HG02981 (cell line): ENCODE results near the gene NUDT3.
"Not testable (repeated sequence)": the region's sequence is repeated elsewhere in the genome, so short reads cannot be mapped to it uniquely, and the experiment has no call there.

Source experiments
- ATAC-seq: cut with Tn5 transposase; IDR thresholded peaks from one replicate; pipeline ENCODE4 v1.9.1; 2021; ENCODE audit warnings: mild to moderate bottlenecking, moderate library complexity; ENCODE audit not compliant: unreplicated experiment

NUDT3 gene

DNA sequence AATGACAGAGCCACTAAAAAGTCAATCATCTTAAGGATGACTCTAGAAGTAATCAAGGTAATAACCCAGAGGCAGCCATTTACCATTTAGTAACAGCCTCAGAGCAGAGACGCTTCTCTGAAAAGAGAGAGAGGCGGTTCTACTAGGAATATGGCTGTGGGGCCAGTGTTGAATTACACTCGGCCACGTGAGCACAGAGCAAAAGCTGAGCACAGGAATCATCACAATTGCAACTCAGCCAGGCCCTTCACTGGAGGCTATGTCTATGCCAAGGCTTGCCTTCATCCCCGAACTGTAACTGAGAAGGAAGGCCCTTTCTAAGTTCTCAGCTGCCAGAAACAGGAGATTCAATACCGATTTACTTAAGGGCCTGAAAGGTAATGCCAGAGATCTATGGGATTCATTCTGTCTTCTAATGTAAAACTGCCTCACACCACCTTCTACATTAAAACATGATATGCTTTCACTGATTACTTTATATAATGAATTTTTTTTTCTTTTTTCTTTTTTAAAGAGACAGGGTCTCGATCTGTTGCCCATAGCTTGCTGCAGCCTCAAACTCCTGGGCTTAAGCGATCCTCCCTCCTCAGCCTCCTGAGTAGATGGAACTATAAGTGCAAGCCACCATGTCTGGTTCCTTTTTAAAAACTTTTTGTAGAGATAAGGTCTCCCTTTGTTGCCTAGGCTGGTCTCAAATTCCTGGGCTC lies 67.6 kb downstream of the NUDT3 start:
- no peak for ATAC-seq

DNA sequence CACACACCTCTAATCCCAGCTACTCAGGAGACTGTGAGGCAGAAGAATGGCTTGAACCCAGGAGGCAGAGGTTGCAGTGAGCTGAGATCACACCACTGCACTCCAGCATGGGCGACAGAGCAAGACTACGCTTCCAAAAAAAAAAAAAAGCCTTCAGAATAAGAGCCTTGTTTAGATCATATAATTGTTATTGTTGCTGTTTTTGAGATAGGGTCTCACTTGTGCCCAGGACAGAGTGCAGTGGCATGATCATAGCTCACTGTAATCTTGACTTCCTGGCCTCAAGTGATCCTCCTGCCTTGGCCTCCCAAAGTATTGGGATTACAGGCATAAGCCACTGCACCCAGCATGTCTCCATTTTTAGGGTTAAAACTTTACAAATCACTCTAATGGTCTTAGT lies 68.2 kb downstream of the NUDT3 start:
- not testable (repeated sequence) for ATAC-seq

DNA sequence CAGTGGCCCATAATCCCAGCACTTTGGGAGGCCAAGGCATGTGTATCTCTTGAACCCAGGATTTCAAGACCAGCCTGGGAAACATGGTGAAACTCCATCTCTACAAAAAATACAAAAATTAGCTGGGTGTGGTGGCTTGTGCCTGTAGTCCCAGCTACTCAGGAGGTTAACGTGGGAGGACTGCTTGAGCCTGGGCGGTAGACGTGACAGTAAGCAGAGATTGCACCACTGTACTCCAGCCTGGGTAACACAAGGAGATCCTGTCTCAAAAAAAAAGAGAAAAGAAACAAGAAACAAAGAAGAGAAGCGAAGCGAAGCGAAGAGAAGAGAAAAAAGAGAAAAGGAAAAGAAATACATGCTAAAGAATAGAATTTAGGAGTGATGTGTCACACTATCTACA lies 69.2 kb downstream of the NUDT3 start:
- ATAC-seq: no peak

DNA sequence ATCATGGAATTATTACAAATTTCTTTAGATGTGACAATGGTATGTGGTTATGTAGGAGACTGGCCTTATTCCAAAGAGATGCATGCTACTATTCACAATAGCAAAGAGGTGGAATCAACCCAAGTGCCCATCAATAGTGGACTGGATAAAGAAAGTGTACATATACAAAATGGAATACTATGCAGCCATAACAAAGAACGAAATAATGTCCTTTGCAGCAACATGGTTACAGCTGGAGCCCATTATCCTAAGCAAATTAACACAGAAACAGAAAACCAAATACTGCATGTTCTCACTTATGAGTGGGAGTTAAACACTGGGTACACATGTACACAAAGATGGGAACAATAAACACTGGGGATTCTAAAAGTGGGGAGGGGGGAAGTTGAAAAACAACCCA lies 69.7 kb downstream of the NUDT3 start:
- ATAC-seq: no peak

DNA sequence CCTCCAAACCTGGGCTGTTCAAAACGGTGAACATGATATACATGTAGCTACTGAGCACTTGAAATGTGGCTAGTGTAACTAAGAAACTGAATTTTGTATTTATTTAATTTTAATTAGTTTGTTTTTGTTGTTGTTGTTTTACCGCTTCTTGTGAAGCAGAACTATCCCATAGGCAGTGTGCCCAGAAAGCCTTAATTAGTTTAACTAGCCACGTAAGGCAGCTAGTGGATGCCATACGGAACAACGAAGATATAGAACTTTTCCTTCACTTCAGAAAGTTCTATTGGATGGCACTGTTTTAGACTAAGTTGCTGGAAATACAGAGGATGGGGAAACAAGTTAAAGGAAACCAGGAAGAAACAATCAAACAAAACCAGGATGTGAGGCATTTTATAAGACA lies 70.6 kb downstream of the NUDT3 start:
- ATAC-seq: no peak

DNA sequence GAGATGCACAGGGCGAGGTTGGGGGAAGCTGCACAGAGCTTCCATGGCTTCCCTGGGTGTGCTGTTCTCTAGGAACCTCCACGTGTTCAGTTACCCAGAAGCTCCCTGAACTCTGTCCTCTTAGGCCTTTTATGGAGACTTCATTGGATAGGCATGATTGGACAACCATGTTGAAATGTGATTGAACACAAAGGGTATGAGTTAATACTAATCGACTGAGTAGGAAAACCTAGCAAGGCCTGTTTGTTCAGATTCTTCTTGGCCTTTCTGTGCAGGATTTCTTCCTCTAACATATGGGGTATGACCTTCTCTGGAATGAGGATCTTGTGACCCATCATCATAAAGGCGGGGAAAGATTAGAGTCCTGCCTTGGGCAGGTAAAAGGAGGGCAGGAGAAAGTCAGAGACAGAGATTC lies 73.0 kb downstream of the NUDT3 start:
- ATAC-seq: no peak

DNA sequence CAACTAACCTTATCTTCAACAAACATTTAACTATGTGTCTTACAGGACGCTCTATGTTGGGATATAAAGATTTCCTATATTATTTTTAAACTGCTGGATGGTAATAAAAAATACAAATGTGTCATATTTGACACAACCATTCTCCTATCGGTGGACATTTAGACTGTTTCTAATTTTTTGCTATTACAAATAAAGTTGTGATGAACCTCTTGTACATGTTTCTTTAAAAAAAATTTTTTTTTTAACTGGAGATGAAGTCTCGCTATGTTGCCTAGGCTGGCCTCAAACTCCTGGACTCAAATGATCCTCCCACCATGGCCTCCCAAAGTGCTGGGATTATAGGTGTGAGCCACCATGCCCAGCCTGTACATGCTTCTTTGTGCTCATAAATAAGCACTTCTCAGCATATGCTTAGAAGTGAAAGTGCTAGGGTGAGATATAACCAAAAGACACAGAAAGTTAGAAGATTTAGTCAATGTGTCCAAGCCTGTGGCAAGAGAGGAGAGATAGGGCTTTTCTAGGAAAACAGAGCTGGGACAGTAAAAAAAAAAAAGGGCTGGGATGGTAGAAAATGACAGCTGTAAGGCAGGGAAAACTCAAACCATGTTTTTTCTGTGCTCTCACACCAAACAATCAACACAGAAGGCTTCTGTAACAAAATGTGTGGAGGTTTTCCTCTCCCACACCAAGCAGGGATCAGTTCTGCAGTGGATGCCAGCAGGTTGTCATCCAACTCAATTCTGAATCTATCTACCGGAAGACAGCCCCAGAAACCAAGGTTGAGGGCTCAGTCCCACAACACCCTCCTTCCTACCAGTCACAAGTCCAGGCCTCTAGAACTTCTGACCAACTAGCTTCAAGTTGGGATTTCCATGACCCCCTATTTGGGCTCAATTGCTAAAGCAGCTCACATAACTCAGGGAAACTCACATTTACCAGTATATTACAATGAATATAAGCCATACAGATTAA lies 73.7 kb downstream of the NUDT3 start:
- no peak for ATAC-seq

DNA sequence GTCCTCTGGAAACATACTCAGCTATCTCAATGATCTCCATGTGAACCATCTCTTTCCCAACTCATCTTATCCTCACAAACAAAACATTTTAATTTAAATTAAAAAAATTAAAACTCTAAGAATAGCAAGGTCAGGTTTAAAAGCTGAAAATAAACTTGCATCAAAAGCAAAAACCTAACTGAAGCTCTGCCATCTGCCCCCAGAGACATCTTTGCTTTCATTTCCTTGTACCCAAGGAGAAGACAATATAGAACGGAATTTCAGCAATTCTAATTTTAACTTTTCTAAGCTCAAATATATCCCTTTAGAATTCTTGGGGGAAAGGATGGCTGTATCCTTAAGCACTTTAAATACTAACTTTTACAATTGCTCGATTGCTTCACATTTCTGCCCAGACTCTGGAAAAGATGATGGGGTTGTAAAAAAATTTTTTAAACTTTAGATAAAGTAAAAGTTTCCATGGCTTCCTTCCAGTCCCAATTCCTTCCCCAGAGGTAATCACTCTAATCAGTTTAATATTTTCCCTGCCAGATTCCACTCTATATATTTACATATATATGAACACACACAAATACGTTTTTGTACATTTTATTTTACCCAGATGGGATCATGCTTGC lies 74.5 kb downstream of the NUDT3 start:
- no peak for ATAC-seq

DNA sequence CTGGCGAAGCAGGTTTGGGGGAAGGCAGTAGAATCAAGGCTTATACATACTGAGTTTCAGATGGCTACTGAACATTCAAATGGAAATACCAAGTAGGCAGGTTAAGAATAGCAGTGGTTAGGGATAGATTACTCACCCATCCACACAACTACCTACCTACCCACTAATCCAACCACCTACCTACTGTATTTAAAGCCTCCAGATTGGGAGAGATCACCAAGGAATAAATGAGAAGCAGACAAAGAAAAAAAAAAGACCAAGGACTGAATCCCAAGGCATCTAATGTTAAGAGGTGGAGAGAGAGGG lies 75.3 kb downstream of the NUDT3 start:
- no peak for ATAC-seq

DNA sequence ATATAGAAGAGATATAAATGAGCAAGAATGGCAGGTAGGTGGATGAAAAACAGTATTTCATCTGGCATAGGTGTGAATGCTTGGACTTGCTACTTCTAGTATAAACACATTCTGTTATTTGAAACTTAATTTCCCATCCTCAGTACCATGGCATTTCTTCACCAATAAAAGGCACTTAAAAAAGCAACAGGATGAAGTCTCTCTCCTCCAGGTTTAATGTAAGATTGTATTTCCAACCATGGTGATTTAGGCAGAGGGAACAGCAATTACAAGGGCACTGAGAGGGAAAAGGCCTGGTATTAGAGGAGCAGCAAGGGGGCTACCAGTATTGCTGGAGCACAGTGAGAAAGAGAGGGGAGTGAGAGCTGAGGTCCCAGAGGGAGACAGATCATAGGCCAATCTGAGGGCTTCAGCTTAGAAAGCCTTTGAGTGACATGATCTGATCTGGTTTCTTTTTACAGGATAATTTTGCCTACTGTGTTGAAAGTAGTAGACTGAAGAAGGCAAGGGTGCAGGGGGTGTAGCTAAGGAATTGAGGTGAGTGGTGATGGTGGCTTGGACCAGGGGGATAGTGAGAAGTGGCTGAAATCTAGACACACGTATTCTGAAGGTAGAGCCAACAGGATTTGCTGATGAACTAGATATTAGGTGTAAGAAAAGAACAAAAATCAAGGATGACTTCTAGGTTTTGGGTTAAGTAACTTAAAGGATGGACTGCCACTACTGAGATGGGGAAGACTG lies 75.9 kb downstream of the NUDT3 start:
- no peak for ATAC-seq

DNA sequence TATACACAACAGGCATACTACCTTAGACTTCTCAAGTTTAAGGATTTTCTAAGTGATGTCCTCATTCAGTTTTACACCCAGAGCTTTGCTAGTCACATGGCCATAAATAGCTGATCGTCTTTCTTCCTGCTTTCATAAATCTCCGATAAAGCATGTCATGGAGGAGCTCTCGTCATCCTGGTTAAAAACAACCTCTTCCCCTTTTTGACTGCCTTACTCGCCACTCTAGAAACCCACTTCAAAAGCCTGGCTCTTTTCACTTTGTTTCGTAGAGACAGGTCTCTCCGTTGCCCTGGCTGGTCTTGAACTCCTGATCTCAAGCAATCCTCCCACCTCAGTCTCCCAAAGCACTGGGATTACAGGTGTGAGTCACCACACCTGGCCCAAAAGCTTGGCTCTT lies 76.7 kb downstream of the NUDT3 start:
- ATAC-seq: no peak

DNA sequence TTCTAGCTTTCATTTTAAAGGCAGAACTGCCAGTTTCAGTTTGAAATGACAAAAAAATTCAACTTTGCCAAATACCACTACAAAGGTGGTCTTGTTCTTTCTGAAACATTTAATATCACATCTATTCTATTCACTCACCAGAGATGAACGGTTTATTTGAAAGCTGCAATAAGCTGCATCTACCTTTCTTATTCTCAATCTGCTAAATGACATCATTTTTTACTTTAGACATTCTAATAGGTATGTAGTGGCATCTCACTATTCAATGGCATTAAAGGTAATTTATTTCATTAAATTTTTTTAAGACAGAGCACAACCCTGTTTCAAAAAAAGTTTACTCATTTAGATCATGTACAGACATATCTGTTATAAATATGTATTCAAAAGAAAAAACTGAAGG lies 77.2 kb downstream of the NUDT3 start:
- no peak for ATAC-seq

DNA sequence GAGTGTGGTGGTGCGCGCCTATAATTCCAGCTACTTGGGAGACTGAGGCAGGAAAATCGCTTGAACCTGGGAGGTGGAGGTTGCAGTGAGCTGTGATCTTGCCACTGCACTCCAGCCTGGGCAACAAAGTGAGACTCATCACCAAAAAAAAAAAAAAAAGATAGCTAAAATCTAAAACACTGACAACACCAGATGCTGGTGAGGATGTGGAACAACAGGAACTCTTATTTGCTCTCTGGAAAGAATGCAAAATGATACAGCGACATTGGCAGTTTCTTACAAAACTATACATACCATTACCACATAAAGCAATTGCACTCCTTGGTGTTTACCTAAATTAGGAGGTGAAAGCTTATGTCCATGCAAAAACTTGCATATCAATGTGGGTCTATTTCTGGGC lies 80.2 kb downstream of the NUDT3 start:
- no peak for ATAC-seq

DNA sequence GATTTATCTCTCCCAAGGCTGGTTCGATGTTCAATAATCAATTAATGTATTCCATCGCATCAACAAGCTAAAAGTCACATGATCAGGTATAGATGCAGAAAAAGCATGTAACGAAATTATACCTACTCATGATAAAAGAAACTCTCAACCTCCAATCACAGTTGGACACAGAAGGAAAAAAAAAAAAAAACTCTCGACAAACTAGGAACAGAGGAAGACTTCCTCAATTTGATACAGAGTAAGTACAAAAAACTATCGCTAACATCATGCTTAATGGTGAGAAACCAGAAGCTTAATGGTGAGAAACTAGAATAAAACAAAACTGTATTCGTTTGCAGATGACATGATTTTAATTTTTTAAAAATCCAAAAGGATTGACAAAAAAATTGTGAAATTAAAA lies 81.7 kb downstream of the NUDT3 start:
- ATAC-seq: no peak

DNA sequence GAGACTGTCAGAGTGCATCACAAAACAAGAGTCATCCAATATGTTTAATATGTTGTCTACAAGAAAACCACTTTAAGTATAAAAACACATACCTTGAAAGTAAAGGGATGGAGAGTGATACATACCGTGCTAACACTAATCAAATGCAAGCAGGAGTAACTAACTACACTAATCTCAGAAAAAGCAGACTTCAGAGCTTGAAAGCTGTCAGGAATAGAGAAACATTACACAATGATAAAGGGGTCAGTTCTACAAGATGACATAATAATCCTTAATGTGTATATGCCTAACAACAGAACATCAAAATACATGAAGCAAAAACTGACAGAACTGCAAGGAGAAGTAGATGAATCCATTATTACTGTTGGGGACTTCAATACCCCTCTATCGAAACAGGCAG lies 84.0 kb downstream of the NUDT3 start:
- no peak for ATAC-seq

DNA sequence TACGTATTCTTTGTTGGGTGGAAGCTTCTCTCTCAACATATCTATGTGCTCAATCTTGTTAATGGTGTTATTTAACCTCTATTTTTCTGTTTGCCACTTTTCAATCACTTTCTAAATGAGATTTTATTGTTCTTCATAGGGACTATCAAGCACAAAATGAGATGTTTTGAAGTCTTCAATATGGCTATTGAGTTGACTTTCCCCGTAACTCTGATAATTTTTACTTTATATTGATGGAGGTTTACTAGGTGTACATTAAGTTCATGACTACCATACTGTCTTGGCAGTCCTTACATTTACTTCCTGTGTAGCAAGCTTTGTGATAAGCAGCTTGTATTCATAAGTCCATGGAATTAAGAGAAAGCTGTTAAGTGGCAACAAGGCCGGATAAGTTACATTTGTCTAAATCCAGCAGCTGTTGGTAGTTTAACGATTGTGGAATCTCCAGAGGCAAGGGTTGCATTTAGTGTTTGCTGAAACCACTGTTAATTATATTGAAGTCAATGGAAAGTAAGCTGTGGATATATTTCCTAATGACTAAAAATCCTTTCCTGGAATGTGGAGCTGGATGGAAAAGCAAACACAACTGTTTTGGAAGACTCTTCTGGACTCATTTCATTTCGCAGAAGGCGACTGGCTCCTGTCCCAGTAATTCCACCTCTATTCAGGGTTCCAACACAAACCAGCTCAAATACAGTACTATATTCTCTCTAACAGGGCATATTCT lies 86.3 kb downstream of the NUDT3 start:
- no peak for ATAC-seq

DNA sequence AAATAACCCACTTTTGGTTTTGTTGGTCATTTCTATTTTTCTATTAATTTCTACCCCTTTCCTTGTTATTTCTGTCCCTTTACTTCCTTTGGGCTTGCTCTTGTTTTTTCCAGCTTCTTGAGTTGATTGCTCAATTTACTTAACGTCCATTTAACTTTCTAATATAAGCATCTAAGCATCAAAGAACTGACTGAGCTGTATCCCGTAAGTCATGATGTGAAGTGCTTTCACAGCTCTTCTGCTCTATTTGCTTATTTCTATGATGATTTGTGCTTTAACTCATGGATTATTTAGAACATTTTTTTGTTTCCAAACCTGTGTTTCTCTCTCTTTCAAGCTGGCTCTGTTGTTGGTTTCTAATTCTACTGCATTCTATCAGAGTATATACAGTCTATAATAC lies 87.0 kb downstream of the NUDT3 start:
- ATAC-seq: no peak

DNA sequence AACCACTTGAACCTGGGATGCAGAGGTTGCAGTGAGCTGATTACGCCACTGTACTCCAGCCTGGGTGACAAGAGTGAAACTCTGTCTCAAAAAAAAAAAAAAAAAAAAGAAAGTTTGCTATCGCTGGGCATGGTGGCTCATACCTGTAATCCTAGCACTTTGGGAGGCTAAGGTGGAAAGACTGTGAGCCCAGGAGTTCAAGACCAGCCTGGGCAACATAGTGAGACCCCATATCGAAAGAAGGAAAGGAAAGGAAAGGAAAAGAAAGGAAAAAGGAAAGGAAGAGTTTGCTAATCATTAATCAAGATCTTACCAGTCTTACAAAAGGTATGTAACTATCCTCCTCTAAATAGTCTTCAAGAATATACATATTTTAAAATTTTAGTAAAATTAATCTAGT lies 88.3 kb downstream of the NUDT3 start:
- ATAC-seq: no peak

DNA sequence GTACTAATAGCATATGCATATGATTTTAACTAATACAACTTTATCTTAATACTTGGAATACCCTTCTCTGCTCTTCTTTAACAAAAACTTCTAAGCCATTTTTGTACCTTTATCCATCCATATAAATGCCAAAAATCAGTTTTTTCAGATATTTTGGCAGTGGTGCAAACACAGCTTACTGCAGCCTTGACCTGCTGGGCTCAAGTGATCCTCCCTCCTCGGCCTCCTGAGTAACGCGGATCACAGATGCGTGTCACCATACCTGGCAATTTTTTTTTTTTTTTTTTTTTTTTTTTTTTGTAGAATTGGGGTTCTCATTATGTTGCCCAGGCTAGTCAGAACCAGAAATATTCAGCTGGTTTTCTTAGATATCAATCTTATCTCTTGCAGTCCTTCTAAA lies 89.5 kb downstream of the NUDT3 start:
- no peak for ATAC-seq

DNA sequence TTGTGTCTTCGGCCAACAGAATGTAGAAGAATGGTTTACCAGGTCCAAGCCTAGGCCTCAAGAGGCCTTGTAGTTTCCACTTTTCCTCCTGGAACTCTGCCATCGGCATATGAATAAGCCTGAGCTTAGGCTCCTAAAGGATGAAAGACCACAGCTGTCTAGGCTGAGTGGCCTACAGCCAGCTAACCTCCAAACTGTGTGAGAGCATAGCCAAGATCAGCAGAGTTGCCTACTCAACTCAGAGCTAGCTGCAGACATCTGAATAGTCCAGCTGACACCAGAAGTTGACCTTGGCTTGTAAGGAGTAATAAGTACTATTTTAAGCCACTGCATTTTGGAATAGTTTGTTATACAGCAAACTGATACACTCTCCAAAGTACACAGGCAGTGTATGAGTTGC lies 91.1 kb downstream of the NUDT3 start:
- ATAC-seq: no peak

DNA sequence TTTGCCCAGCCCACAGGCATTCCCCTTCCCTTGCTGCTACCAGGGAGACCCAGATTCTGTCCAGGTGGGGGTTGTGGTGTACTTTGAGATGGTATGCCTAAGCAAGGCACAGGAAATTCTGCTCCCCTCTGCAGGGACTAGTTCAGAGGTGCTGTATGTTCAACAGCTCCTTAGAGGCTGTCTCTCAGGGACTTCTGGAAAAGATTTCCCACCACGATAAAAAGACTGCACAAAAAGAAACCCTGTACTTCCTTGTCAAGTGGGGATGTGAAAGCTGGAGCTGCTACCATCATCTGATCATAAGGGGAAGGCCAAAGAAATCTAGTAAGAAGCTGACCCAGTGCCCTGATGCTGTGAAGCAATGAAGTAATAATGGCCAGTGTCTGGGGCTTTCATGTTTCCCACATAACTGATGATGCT lies 92.1 kb downstream of the NUDT3 start:
- ATAC-seq: no peak
